HepG2 (cell line): ENCODE results near the gene PIGL. TPM values are rescaled to one million over a fixed set of nuclear protein-coding genes. Genes with fewer than 3 reads are reported as not detected.

Source experiments
- BRCA1 ChIP-seq: sonication (generic); formaldehyde crosslinking; IDR thresholded peaks from 2 replicates; pipeline ENCODE4 v1.4.0; 2020; ENCODE audit warnings: missing genetic modification reagents
- CHD2 ChIP-seq: IDR thresholded peaks from 2 replicates; pipeline ENCODE4 v1.6.1; 2011; ENCODE audit warnings: low read depth, low read length, improper control_type of control experiment
- FOXP4 ChIP-seq: sonication (generic); formaldehyde crosslinking; IDR thresholded peaks from 2 replicates; pipeline ENCODE4 v1.4.0; 2020; ENCODE audit warnings: missing genetic modification reagents
- MIXL1 ChIP-seq: IDR thresholded peaks from 2 replicates; pipeline ENCODE4 v1.6.1; 2016
- MTF1 ChIP-seq: sonication (generic); formaldehyde crosslinking; IDR thresholded peaks from 2 replicates; pipeline ENCODE4 v1.5.0; 2020; ENCODE audit warnings: missing genetic modification reagents
- MXD4 ChIP-seq: IDR thresholded peaks from 2 replicates; pipeline ENCODE4 v1.6.1; 2016; ENCODE audit warnings: mild to moderate bottlenecking, missing biosample characterization, missing genetic modification reagents
- NCOR1 ChIP-seq: fragments of 200-600 bp; sonication (generic); IDR thresholded peaks from 2 replicates; pipeline ENCODE4 v1.7.0; 2017; ENCODE audit warnings: antibody characterized with exemption, low read length, borderline replicate concordance
- RAD21 ChIP-seq: fragments of 450-650 bp; formaldehyde crosslinking; IDR thresholded peaks from 2 replicates; pipeline ENCODE4 v1.5.0; 2020; ENCODE audit warnings: mild to moderate bottlenecking
- SKI ChIP-seq: fragments of 450-650 bp; IDR thresholded peaks from one replicate; pipeline ENCODE4 v1.6.1; 2018; ENCODE audit warnings: mild to moderate bottlenecking; ENCODE audit not compliant: partially characterized antibody
- TOPORS ChIP-seq: sonication (generic); formaldehyde crosslinking; IDR thresholded peaks from 2 replicates; pipeline ENCODE4 v1.8.0; 2023; ENCODE audit warnings: mild to moderate bottlenecking, missing genetic modification reagents
- ZBTB25 ChIP-seq: IDR thresholded peaks from 2 replicates; pipeline ENCODE4 v1.6.1; 2018; ENCODE audit warnings: missing genetic modification reagents
- ZBTB43 ChIP-seq: sonication (generic); formaldehyde crosslinking; conservative IDR thresholded peaks from 2 replicates; pipeline ENCODE4 v1.4.0; 2020; ENCODE audit warnings: missing genetic modification reagents
- ZFAT ChIP-seq: sonication (generic); formaldehyde crosslinking; conservative IDR thresholded peaks from 2 replicates; pipeline ENCODE4 v1.8.1; 2023; ENCODE audit warnings: missing genetic modification reagents, inconsistent platforms
- ZNF280B ChIP-seq: sonication (generic); formaldehyde crosslinking; IDR thresholded peaks from 2 replicates; pipeline ENCODE4 v1.5.0; 2020; ENCODE audit warnings: missing genetic modification reagents, mild to moderate bottlenecking, borderline replicate concordance
- ZNF33B ChIP-seq: sonication (generic); formaldehyde crosslinking; IDR thresholded peaks from 2 replicates; pipeline ENCODE4 v1.5.1; 2020; ENCODE audit warnings: mild to moderate bottlenecking, missing genetic modification reagents
- ZNF496 ChIP-seq: sonication (generic); formaldehyde crosslinking; IDR thresholded peaks from 2 replicates; pipeline ENCODE4 v1.8.1; 2023; ENCODE audit warnings: mild to moderate bottlenecking, moderate library complexity, missing genetic modification reagents; ENCODE audit not compliant: insufficient replicate concordance
- ZNF567 ChIP-seq: sonication (generic); formaldehyde crosslinking; IDR thresholded peaks from 2 replicates; pipeline ENCODE4 v1.8.1; 2023; ENCODE audit warnings: mild to moderate bottlenecking, missing genetic modification reagents, borderline replicate concordance
- ZNF691 ChIP-seq: sonication (generic); formaldehyde crosslinking; IDR thresholded peaks from 2 replicates; pipeline ENCODE4 v1.4.0; 2020; ENCODE audit warnings: missing genetic modification reagents, low read depth, mild to moderate bottlenecking, borderline replicate concordance
- polyA plus RNA-seq, 8 experiments: library from polyadenylated mRNA; depleted of rRNA in 3 of 8; stranded (reverse) in 7 of 8; unstranded in 1 of 8; fragments of >200 nt; fragmentation: Illumina TruSeq in 4 of 8; extraction: Trizol in 4 of 8; gene quantifications; 2 replicates each; pipeline versions ENCODE4 v1.2.1 to v1.2.3, GENCODE V29; 2011 to 2016; ENCODE audit warnings: low read depth in 4 of 8, missing spikeins in 1 of 8, mixed read lengths in 1 of 8; ENCODE audit not compliant: insufficient read depth in 1 of 8
- total RNA-seq, 5 experiments: library from RNA; depleted of rRNA; stranded (reverse); fragments of >200 nt; fragmentation: Illumina TruSeq; extraction: Trizol; gene quantifications; 2 replicates each; pipeline ENCODE4 v1.2.3, GENCODE V29; 2016; ENCODE audit warnings: low read depth in 1 of 5

PIGL gene
- total and polyA plus RNA-seq, 2 of the 13 experiments (the other 11 are each of a cell fraction or from before 2014, with no cell fraction given) = 28.5 to 63.8 TPM

GRCh38 chr17:16353317-16354174 is 136.5 kb downstream of the PIGL start, which contains the start of gene CENPV (continued):
- peak; percentile 72 for TF ChIP-seq RAD21 (CRISPR knock-in tag)
- 0 out of 2 replicates have a peak, but pooled peaks have one; percentile 22 for TF ChIP-seq MTF1 (CRISPR knock-in tag)
- peak; percentile 34; the same call in 1 of the 2 replicates for TF ChIP-seq ZNF567 (CRISPR knock-in tag)
- 0 out of 2 replicates have a peak, but pooled peaks have one; percentile 41 for TF ChIP-seq BRCA1 (CRISPR knock-in tag)
- TF ChIP-seq SKI = peak; percentile 42
- TF ChIP-seq NCOR1 = no peak
- peak; percentile 94 for TF ChIP-seq CHD2
- no peak for TF ChIP-seq MIXL1 (CRISPR knock-in tag)
- 0 out of 2 replicates have a peak, but pooled peaks have one; percentile 56 for TF ChIP-seq ZNF280B (CRISPR knock-in tag)
- TF ChIP-seq TOPORS = 0 out of 2 replicates have a peak, but pooled peaks have one; percentile 30
- no peak for TF ChIP-seq ZFAT (CRISPR knock-in tag)
- 0 out of 2 replicates have a peak, but pooled peaks have one; percentile 48 for TF ChIP-seq ZNF33B
- TF ChIP-seq FOXP4 (CRISPR knock-in tag) = 0 out of 2 replicates have a peak, but pooled peaks have one; percentile 11
- TF ChIP-seq ZNF691 (CRISPR knock-in tag) = 0 out of 2 replicates have a peak, but pooled peaks have one; percentile 7
- peak; percentile 56; the same call in 1 of the 2 replicates for TF ChIP-seq ZBTB43 (CRISPR knock-in tag)
- TF ChIP-seq ZNF496 (CRISPR knock-in tag) = no peak
- TF ChIP-seq ZBTB25 = no peak
- TF ChIP-seq MXD4 (CRISPR knock-in tag) = no peak
